C4-2B (cell line): ENCODE measurements around the gene ERO1B.

Source experiments
- ZFX ChIP-seq: fragments of 450-650 bp; IDR thresholded peaks from 2 replicates; pipeline ENCODE4 v1.6.1; 2017
- TF ChIP-seq, protein P1 (sequence below): fragments of 450-650 bp; conservative IDR thresholded peaks from 2 replicates; pipeline ENCODE4 v1.5.1; 2017; ENCODE audit warnings: mild to moderate bottlenecking

DNA sequence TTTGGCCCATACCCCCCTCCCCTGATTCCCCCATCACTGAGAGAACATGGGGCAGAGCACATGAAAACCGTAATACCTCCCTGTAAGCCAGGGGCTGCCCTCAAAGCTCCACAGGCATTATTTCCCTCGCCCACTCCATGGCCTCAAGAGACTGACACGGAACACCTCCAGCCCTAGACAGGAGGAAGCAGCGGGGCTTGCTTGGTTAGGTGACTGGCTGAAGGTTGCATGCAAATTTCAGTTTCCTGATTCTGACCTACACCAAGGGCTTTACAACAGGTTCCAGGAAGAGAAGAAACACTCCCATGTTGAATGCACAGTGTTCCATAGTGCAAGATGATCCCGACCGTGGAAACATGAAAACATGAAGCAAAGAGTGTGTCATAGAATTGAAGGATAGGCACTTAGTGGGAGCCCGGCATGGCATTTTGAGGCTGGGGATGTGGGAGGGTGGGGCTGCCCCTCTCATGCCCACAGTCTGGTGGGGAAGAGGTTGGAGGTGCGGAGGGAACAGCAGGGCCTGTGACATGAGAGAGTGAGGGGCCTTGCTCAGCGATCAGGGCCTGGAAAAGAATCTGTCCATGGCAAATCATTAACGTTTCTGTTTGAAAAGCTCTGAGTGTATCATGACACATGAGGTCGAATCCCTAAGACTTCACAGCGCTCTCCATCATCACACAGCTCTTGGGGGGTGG lies 106.0 kb downstream of the ERO1B start:
- TF ChIP-seq, protein P1, sequence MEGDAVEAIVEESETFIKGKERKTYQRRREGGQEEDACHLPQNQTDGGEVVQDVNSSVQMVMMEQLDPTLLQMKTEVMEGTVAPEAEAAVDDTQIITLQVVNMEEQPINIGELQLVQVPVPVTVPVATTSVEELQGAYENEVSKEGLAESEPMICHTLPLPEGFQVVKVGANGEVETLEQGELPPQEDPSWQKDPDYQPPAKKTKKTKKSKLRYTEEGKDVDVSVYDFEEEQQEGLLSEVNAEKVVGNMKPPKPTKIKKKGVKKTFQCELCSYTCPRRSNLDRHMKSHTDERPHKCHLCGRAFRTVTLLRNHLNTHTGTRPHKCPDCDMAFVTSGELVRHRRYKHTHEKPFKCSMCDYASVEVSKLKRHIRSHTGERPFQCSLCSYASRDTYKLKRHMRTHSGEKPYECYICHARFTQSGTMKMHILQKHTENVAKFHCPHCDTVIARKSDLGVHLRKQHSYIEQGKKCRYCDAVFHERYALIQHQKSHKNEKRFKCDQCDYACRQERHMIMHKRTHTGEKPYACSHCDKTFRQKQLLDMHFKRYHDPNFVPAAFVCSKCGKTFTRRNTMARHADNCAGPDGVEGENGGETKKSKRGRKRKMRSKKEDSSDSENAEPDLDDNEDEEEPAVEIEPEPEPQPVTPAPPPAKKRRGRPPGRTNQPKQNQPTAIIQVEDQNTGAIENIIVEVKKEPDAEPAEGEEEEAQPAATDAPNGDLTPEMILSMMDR: no peak
- TF ChIP-seq ZFX: no peak
